AG04450 (cell line): Measurements from ENCODE around the gene EIF5A2. TPM values are rescaled to one million over a fixed set of nuclear protein-coding genes. Genes with fewer than 3 reads are reported as not detected.
A peak's percentile ranks its signal among the peaks of the same experiment; 100 is the strongest.

Experiments
- CTCF ChIA-PET: fragments of 300-600, 350-600 bp; formaldehyde crosslinking; extraction: SDS; loops from one replicate; lab custom pipeline; 2022; ENCODE audit warnings: antibody characterized with exemption, inconsistent platforms; lab: Charles Lee
- POLR2A ChIA-PET: fragments of 350-600 bp; formaldehyde crosslinking; extraction: SDS; loops from one replicate; lab custom pipeline; 2021; ENCODE audit warnings: antibody characterized with exemption, inconsistent platforms; lab: Yijun Ruan, JAX
- DNase-seq: peaks from one replicate; pipeline ENCODE4 v3.0.0-alpha.2; 2011; ENCODE audit warnings: low read depth, low spot score
- H3K27ac ChIP-seq: one replicate; pipeline ENCODE4 v1.5.1; 2012; ENCODE audit warnings: low read depth, low read length, control low read depth
- H3K27me3 ChIP-seq: one replicate; pipeline ENCODE4 v1.6.0; 2012; ENCODE audit warnings: low read length; ENCODE audit not compliant: control insufficient read depth, insufficient read depth
- H3K4me3 ChIP-seq: 2 replicates; pipeline ENCODE4 v1.5.1; 2011; ENCODE audit warnings: mild to moderate bottlenecking, low read depth, low read length, control low read depth
- H3K9me3 ChIP-seq: 2 replicates; pipeline ENCODE4 v1.5.1; 2012; ENCODE audit warnings: low read length; ENCODE audit not compliant: control insufficient read depth, insufficient read depth
- polyA plus RNA-seq: library from polyadenylated mRNA; depleted of rRNA; stranded (reverse); fragments of >200 nt; gene quantifications from 2 replicates; pipeline ENCODE4 v1.2.3, GENCODE V29; 2011
- TF ChIP-seq, protein P1 (sequence below): IDR thresholded peaks from 2 replicates; pipeline ENCODE4 v1.5.1; 2011; ENCODE audit warnings: low read depth, low read length, control low read depth, inconsistent platforms

The EIF5A2 gene
- polyA plus RNA-seq, 1 experiment: 20.5 TPM

GRCh38 chr3:170914690-170915089 lies 6.3 kb upstream of the EIF5A2 start:
- CTCF ChIA-PET: no interaction called here
- H3K4me3 ChIP-seq: no peak overlapping the region
- H3K9me3 ChIP-seq: peaks cover 11% of the 10 kb centered on the region; the same call in 1 of the 2 replicates
- H3K27me3 ChIP-seq: no peaks in the 10 kb centered on the region
- H3K27ac ChIP-seq: no peak overlapping the region
- POLR2A ChIA-PET: no interaction called here
- TF ChIP-seq, protein P1, sequence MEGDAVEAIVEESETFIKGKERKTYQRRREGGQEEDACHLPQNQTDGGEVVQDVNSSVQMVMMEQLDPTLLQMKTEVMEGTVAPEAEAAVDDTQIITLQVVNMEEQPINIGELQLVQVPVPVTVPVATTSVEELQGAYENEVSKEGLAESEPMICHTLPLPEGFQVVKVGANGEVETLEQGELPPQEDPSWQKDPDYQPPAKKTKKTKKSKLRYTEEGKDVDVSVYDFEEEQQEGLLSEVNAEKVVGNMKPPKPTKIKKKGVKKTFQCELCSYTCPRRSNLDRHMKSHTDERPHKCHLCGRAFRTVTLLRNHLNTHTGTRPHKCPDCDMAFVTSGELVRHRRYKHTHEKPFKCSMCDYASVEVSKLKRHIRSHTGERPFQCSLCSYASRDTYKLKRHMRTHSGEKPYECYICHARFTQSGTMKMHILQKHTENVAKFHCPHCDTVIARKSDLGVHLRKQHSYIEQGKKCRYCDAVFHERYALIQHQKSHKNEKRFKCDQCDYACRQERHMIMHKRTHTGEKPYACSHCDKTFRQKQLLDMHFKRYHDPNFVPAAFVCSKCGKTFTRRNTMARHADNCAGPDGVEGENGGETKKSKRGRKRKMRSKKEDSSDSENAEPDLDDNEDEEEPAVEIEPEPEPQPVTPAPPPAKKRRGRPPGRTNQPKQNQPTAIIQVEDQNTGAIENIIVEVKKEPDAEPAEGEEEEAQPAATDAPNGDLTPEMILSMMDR: no peak
- DNase-seq: no peak

- POLR2A ChIA-PET: no interaction called here
- DNase-seq: no peak
- TF ChIP-seq, protein P1: no peak
- no peaks in the 10 kb centered on the region for H3K27me3 ChIP-seq
- H3K4me3 ChIP-seq: no peak overlapping the region
- CTCF ChIA-PET: no interaction called here
- H3K9me3 ChIP-seq: peaks cover 9% of the 10 kb centered on the region
- no peak overlapping the region for H3K27ac ChIP-seq
Observed at GRCh38 chr3:170914212-170914611, 5.8 kb upstream of the EIF5A2 start.

GRCh38 chr3:170911051-170911450 lies 2.6 kb upstream of the EIF5A2 start:
- no peak overlapping the region for H3K4me3 ChIP-seq
- ChIA-PET CTCF (no interaction called here), POLR2A (no interaction called here)
- TF ChIP-seq, protein P1: no peak
- no peak for DNase-seq
- H3K27me3 ChIP-seq: no peaks in the 10 kb centered on the region
- H3K9me3 ChIP-seq: peaks cover 10% of the 10 kb centered on the region
- no peak overlapping the region for H3K27ac ChIP-seq

GRCh38 chr3:170910542-170910941 lies 2.1 kb upstream of the EIF5A2 start:
- Histone ChIP-seq H3K4me3 (no peak overlapping the region), H3K27me3 (no peaks in the 10 kb centered on the region), H3K27ac (no peak overlapping the region), H3K9me3 (peaks cover 10% of the 10 kb centered on the region)
- CTCF ChIA-PET: no interaction called here
- POLR2A ChIA-PET: interaction anchor here (0.9 kb wide), 1 partner anchor 41 kb away, joined by 5 read pairs; the partner anchor contains the start of gene RPL22L1
- DNase-seq: no peak
- TF ChIP-seq, protein P1: no peak

- peak; percentile 89 for DNase-seq
- TF ChIP-seq, protein P1: no peak
- peak overlapping the region; percentile 84 for H3K27ac ChIP-seq
- H3K9me3 ChIP-seq: peaks cover 10% of the 10 kb centered on the region
- ChIA-PET CTCF (interaction anchor here (0.6 kb wide), 1 partner anchor 614 kb away, joined by 7 read pairs; no protein-coding TSS in a partner anchor), POLR2A (interaction anchor here (0.5 to 2.1 kb wide), 5 partner anchors 12 to 901 kb away, joined by 3 to 12 read pairs (median 3); partner anchors contain the start of genes PLD1 and RPL22L1)
- H3K27me3 ChIP-seq: no peaks in the 10 kb centered on the region
- H3K4me3 ChIP-seq: no peak overlapping the region
Observed at GRCh38 chr3:170909129-170909903, 879 bp upstream of the EIF5A2 start.
